GM10248 (cell line): ENCODE measurements around the gene EPB41L4B.

Source experiments
- CTCF ChIA-PET: fragments of 300-600 bp; sonication (Branson Sonifier 250); formaldehyde crosslinking; extraction: SDS; loops from one replicate; lab custom pipeline; 2021; ENCODE audit warnings: antibody characterized with exemption; lab: Yijun Ruan, JAX
- POLR2A ChIA-PET: fragments of 350-650 bp; sonication (Branson Sonifier 250); formaldehyde crosslinking; extraction: SDS; loops from one replicate; lab custom pipeline; 2020; ENCODE audit warnings: antibody characterized with exemption; lab: Yijun Ruan, JAX
- DNase-seq: peaks from one replicate; pipeline ENCODE4 v3.0.0; 2012; ENCODE audit errors: extremely low spot score
- TF ChIP-seq, protein P1 (sequence below): IDR thresholded peaks from 2 replicates; pipeline ENCODE4 v1.5.1; 2012; ENCODE audit warnings: mild to moderate bottlenecking, low read depth; ENCODE audit errors: extremely low read depth, missing control alignments, control extremely low read depth

EPB41L4B gene

DNA sequence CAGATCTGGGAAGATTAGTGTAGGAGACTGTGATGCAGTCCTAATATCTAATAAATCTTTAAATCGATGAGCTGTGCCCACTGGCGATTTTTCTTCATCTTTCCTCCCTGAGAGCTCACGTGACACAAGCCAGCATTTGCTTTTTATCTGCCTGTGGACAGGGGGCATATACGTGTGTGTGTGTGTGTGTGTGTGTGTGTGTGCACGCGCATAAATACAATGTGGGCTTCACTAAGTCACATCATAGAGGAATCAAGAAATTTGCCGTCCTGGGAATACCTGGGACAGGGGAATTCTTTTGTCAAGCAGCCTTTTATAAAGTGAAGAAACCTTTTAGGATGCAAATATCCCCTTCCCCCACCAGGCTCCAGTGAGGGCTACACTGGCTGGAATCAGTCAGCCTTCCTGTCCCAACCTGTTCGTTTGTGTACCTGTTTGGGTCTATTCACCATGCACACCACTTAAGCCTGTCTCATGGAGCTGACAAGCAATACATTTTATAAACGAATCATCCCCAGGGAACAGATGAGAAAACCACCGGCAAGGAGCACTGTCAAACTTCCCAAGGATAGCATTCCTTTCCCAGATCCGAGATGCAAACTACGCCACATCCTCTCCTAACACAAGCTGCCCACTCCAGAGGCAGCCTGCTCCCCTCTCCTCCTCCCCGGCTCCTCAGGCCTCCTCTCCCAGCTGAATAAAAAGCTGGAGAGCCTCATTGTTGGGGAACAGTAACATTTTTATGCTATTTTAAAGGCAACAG lies 2.7 kb downstream of the EPB41L4B start:
- TF ChIP-seq, protein P1, sequence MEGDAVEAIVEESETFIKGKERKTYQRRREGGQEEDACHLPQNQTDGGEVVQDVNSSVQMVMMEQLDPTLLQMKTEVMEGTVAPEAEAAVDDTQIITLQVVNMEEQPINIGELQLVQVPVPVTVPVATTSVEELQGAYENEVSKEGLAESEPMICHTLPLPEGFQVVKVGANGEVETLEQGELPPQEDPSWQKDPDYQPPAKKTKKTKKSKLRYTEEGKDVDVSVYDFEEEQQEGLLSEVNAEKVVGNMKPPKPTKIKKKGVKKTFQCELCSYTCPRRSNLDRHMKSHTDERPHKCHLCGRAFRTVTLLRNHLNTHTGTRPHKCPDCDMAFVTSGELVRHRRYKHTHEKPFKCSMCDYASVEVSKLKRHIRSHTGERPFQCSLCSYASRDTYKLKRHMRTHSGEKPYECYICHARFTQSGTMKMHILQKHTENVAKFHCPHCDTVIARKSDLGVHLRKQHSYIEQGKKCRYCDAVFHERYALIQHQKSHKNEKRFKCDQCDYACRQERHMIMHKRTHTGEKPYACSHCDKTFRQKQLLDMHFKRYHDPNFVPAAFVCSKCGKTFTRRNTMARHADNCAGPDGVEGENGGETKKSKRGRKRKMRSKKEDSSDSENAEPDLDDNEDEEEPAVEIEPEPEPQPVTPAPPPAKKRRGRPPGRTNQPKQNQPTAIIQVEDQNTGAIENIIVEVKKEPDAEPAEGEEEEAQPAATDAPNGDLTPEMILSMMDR: no peak
- CTCF ChIA-PET: interaction anchor here (0.9 to 2.2 kb wide), 3 partner anchors 9 to 152 kb away, joined by 3 to 5 read pairs (median 3); no protein-coding TSS in a partner anchor
- no peak for DNase-seq
- POLR2A ChIA-PET: no interaction called here

DNA sequence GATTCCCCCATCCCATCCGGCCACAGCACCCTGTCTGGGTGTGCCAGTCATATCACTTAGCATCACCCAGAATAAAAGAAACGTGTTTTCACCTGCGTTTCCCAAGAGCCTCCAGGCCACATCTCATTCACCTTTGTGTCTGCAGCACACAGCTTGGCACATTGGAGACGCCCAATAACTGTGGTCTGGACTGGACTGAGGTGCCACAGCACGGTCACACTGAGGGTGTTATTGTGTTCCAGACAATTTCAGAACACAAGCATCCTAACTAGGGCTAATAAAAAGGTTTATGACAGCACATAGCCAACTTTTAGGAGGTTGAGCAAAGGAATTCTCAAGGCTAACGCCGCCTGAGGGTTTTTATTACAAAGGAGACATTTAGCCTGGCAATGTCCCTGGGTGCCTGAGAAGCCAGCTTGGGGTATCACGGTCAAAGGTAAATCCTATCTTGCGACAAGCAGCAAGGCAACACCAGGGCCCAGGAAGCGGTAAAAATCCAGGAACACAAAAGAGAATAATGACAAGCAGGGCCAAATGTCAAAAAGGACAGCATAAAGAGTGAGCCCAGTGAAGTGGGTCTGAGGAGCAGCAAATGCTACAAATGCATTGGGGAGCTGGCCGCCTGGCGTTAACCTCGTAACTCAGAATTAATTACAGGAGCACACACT lies 3.4 kb downstream of the EPB41L4B start:
- no peak for DNase-seq
- POLR2A ChIA-PET: no interaction called here

GRCh38 chr9:109316207-109316640 lies 4.6 kb downstream of the EPB41L4B start:
- TF ChIP-seq, protein P1: no peak
- DNase-seq: no peak
- POLR2A ChIA-PET: no interaction called here
- CTCF ChIA-PET: interaction anchor here (1.3 kb wide), 1 partner anchor 10 kb away, joined by 3 read pairs; no protein-coding TSS in a partner anchor

More for the DNA sequence above, 3.4 kb downstream of the EPB41L4B start:
- CTCF ChIA-PET: interaction anchor here (1.0 to 1.3 kb wide), 2 partner anchors 8 to 11 kb away, joined by 3 read pairs; no protein-coding TSS in a partner anchor
- TF ChIP-seq, protein P1: no peak

DNA sequence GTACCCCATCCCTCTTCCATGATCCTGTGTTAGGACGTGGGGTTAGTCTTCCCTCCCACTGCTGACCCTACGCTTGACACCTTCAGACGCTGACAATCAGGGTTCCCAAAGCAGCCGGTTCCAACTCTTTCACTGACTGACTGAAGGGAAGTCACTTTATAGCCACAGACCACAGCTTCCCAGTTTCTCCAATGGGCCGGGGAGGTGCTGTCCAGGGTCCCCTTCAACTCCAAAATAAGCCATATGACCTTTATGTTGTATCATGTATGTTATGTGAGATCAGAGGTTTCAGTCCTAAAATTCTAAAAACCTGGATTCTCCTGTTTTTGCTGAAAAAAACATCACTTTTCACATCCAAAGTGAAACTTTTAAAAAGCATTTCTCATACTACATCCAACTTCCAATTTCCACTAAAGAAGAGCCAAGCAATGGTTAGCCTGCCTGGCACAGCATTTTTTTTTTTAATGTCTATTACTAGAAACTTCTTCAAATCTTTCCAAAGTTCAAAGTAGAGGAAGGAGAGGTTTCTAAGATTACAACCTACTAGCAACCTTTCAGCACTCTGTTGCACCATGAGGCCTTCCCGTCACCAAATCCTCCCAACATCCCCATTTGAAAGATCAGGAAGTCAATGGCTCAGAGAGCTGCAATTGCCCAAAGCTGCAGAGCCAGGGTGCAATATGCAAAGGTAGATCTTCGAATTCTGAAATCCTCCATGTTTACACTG lies 5.2 kb downstream of the EPB41L4B start:
- DNase-seq: no peak
- TF ChIP-seq, protein P1: no peak
- CTCF ChIA-PET: interaction anchor here (1.3 kb wide), 1 partner anchor 9 kb away, joined by 3 read pairs; no protein-coding TSS in a partner anchor
- POLR2A ChIA-PET: no interaction called here

- CTCF ChIA-PET: interaction anchor here (1.0 to 1.3 kb wide), 2 partner anchors 11 to 98 kb away, joined by 3 read pairs; no protein-coding TSS in a partner anchor
- DNase-seq: no peak
- TF ChIP-seq, protein P1: no peak
- POLR2A ChIA-PET: no interaction called here
Observed at GRCh38 chr9:109314011-109314531, 6.8 kb downstream of the EPB41L4B start.
